Eye (tissue), 1 donor: ENCODE data around the gene KIF3A.

Experiments used
- DNase-seq: peaks from one replicate; pipeline ENCODE4 v3.0.0-alpha.2; 2015

KIF3A gene

DNA sequence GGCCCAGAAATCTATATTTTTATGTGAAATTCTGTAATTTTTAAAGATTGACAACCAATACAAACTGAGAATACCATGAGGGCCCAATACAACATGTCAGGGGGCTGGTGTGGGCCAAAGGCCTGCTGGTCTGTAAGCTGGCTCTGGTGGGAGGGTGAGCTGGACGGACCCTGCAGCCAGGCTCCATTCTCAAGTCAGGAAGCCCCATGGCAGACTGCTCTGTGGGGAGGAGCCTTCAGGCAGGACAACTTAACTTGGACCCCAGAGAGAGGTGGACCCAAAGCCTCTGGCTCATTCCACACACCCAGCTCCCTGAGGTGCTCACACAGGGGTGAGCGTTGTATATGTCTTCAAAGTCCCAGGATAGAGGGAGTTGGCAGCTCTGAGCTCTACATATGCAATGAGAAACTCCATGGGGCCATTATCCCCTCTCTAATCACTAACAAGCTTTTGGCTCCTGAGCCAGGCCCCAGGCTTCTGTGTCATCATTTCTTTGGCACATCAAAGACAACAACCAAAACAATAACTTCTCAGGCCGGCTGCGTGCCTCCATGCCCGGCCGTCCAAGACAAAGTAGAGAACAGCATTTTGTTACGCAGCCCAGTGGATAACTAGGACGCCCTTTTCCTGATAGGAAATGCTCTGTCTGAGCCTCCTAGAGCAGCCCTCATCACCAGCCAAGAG, 33.3 kb upstream of the KIF3A start:
- DNase-seq, result no peak

DNA sequence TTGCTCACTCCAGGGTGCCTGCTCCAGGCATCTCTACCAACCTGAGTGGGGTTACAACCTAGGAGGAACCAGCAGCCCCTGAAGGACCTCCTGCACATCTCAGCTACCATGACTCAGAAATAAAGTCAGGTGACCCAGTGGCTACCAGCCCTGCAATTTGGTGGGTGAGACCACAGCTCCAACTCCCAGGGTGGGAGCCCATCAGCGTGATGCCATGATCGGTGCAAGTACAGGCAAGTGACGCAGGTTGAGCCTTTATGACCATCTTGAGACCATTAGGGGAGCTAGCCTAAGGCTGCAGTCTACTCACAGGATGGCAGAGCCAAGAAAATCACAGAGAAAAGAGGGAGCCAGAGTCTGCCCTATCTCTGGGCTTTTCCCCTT, 31.1 kb upstream of the KIF3A start:
- DNase-seq, result no peak

DNA sequence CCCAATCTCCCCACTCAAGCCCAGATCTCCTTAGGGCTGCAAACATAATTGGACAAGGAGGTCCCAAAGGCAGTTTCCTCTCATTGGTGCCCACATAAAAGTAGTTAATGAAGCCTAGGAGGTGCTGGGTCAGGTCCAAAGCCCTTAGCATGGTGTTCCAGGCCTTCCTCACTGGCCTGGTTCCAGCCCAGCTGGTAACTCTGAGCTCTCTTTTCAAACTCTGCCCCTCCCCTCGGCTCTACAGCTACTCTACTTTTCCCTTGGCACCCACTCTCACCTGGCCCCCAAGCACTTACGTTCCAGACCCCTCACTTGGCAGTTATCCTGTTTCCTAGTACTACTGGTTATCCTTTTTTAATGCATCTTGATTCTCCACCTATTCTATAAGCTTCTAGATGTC, 29.8 kb upstream of the KIF3A start:
- no peak for DNase-seq

DNA sequence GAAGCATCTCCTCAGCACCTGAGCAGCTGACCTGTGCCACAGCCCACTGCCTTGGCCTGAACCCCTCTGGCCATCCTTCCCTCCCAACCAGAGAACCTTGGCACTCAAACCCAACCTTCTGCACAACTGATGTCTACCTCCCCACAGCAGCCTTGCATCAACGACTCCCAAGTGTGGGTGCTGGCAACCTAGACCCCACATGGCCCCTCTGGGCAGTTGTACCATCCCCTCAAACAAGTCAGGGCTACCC, 29.4 kb upstream of the KIF3A start:
- no peak for DNase-seq

DNA sequence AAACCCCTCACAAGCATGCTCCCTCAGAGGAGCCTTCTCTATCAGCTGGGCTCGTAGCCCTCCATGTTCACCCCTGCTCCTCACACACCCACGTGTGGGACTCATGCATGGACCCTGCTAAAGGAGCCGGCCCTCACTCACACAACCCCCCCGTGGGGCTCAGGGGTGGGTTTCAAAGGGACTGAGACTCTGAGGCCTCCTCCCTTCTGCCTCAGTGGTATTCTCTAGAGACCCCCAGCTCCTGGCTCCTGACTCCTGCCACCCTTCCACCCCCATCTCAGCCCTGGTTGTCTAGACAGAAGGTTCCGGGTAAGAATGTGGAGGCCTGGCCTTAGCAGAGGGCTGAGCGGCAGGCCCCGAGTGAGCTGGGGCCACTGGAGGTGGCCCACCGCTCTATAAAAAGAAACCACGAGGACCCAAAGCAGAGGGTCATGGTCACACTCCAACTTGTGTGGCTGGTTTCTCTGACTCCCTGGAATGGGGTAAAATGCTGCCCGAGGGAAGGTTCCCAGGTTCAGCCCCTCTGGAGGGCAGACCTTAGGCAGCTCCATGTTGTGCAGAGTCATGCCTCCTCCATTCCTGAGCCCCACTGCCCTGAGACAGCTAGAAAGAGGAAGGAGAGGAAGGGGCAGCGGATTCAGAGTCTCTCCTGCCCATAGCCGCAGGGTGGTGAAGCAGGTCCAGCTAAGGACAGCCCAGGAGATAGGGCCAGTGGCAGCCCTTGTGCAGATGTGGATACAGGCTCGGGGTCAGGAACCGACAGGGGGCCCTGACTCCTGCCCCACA, 28.9 kb upstream of the KIF3A start:
- no peak for DNase-seq

DNA sequence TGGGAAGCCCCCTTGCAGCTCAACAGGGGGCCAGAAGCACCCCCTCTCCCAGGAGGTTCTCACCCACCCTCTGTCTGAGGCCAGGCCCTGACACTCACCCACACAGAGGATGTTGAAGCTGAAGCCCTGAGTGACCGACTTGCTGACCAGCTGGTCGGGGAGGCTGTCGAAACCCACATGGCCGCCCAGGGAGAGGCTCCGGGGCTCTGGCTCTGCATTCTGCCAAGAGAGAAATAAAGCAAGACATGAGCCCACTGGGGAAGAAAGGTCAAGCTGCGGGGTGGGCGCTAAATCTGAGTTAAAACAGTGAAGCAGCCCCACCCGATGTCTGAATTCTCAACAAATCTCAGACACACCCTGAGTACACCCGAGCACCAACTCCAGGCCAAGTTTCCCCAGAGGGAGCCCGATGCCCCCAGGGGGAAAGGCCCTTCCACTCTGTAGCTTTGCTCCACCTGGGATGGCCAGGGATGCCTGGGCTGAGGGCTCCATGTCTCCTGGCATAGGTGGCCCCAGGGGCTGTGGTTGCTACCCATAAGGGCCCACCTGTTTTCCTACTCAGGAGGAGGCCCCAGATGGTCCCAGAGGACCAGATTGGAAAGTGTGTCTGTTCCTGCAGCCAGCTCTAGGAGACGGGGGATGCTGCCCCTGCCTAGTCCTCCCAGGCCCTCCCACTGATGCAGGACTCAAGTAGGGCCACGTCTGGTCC, 28.1 kb upstream of the KIF3A start:
- DNase-seq, result no peak

DNA sequence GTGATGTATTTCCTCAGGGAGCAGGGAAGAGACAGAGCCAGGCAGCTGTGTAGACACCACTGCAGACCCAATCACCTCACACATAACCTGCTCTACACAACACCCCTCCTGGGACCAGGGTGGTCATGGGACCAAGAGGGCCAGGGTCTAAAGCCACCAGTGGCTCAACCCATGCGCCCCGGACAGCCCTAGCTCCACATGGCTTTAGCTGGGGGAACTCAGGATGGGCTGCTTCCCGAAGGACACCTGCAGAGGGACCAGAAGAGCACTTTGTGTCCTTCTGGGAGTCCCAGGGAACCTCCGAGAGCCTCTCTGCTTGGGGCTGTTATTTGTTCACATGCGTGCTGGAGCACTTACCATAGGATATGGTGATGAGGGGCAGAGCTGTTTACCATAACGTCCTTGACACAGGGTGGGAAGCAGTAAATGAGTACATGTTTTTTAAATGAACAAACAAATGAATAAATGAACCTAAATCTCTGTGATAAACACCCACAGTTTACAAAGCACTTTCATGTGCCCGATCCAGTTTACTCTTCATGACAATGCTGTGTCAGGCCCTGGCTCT, 27.4 kb upstream of the KIF3A start:
- no peak for DNase-seq

DNA sequence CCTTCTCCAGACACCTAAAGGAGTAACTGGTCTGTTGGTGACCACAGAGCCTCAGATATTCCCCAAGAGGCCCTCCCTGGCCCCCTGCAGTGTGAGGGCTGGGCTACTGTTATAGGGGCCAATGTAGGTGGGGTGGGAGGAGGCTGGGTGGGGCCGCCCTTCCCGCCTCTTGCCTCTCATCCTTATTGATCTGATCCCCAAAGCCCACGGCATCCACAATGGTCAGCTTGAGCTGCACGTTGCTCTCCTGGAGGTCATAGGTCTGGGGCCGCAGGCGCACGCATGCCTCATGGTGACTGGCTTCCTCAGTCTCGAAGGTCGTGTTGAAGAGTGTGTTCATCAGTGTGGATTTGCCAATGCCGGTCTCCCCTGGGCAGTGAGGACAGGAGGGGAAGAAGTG, 26.7 kb upstream of the KIF3A start:
- no peak for DNase-seq

DNA sequence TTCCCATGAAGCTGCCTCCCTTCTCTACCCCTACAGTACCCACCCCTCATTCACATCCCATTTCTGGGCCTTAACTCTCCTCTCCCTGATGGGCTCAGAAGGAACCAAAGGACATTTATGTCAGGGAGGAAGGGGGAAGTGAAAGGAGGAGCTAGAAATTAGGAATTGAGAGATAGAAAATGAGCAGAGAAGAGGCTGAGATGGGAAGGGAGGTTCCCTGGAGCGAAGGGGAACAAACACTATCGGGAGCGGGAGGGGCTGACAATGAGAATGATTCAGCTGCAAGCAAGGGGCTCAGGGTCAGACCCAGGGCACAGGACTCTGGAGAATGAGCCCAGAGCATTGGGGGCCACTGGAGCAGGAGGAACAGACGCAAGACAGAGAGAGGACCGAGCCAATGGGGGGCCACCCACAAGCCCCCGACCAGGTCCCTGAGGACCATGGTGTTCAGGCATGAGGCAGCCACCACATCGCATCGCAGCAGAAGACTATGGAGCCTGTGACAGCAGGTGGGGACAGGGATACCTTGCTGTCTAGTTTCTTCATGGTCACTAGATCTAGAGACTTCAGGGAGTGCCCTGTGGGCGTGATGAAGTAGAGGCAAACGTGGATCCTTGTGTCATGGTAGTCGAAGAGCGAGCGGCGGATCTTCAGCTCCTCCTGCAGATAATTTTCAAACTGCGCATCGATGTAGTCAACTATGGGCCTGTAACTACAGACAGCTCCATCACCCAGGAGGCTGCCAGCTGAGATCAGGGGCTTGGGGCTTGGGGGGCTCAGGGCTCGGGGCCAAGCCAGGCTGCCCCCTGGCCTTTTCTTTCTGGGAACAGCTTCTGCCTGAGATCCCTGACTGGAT, 26.1 kb upstream of the KIF3A start:
- no peak for DNase-seq

DNA sequence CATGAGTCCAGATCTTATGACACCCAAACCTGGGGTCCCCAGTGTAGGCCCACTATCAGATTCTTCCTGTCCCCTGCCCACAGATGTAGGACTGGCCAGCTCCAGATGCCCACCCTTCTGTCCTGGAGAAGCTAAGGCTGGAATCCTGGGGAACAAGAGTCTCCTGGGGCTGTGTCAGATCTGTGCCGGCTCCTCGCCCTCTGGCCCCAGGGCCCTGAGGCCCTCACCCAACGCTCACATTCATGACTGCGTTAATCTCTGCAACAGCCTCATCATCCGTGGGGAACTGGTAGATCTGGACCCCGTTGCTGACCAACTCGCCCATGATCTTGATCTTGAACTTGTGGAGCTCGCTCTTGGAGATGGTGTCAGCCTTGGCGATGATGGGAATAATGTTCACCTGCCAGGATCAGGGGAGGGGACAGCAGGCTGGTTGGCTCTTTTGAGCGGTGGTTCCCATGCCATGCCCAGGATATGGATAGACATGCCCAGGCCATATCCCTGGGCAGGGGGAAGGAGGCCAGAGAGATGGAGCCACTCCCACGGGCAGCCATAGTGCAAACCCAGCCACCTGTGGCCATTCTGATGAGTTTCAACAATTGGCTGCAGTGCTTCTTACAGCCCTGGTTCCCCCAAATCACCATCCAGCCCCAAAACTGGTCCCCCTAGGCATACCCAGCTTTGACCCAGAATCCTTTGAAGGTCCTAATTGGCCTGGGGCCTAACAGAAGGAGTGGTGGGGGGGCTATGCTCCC, 25.1 kb upstream of the KIF3A start:
- DNase-seq, result no peak

DNA sequence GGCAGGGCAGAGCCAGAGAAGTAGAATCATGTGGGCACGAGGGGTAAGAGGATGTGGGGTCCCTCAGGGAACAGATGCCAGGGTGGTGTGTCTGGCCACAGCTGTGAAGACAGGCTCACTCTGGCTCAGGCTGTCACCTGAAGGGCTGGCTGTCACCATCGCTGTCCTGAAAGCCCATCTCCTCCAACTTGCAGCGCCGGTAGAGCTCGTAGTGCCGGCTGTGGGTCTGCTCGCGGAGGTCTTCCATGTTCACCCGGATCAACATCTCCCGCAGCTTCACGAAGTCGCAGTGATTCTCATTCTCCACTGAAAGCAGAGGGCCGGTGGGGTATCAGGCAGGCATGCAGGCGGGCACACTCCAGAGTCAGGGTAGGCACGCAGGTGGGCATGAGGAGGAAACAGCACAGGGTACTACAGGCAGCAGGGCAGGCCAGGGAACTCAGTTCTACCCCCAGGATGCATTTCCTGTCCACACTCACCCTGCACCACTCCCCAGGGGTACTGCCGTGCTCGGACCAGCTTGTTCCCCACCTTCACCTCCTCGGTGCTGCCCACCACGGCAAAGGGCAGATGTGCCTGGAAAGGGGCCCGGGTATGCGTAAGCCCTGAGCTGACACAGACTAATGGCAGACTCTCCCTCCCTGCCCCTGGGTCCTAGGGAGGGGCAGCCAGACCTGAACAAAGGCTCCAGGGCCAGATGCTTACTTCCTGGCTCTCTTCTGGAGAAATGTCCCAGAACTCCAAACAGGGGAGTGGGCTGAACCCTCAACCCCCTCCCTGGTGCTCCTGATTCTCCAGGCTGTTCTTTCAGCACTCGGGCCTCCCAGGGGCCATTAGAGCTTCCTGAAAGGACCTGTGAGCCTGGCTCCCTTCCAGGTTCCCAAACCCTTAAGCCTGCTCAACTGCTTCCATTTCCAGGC, 24.2 kb upstream of the KIF3A start:
- DNase-seq, result no peak

DNA sequence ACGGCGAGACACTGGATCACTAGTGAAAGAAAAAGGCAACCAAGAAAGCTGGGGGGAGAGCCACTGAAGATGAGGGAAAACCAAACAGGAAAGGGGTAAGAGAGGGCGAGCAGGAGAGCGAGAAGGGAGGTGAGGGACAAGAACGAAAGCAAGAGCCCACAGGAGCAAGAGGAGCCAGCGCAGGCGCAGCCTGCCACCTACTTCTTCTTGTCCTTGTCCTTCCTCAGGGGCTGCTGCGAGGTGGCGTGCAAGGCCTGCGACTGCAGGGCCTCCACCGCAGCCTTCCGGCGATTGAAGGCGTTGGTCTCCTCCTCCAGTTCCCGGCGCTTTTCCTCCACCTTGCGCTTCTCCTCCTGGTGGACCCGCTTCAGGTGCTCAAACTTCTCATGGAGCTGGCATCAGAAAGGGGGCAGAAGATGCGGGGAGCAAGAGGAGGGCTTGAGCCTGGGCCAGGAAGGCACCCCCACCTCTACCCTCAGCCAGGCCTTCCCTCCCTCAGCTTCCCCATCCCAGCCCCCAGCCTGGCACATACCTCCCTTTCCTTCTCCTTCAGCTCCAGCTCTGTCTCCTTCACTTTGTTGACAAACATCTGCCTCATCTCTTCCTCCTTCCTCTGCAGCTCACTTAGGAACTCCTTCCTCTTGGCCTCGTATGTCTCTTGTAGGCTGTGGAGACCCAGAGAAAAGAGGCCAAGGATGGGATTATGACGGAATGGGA, 23.4 kb upstream of the KIF3A start:
- no peak for DNase-seq

DNA sequence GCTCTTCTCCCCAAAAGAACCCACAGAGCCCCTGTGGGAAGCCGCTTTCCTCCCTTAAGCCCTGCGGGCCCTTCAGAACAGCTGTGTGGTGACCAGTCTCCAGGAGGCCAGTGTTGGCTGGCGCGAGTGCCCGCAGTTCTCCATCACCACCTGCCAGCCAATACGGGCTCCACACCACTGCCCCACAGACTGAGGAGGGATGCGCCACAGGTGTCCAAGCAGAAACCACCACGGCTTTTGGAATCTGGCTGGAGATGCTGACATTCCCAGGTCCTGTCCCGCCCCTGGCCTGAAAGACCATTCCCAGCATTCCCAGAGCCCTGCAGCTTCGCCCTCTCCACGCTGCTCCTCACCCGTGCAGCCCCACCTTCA, 22.7 kb upstream of the KIF3A start:
- DNase-seq, result no peak

DNA sequence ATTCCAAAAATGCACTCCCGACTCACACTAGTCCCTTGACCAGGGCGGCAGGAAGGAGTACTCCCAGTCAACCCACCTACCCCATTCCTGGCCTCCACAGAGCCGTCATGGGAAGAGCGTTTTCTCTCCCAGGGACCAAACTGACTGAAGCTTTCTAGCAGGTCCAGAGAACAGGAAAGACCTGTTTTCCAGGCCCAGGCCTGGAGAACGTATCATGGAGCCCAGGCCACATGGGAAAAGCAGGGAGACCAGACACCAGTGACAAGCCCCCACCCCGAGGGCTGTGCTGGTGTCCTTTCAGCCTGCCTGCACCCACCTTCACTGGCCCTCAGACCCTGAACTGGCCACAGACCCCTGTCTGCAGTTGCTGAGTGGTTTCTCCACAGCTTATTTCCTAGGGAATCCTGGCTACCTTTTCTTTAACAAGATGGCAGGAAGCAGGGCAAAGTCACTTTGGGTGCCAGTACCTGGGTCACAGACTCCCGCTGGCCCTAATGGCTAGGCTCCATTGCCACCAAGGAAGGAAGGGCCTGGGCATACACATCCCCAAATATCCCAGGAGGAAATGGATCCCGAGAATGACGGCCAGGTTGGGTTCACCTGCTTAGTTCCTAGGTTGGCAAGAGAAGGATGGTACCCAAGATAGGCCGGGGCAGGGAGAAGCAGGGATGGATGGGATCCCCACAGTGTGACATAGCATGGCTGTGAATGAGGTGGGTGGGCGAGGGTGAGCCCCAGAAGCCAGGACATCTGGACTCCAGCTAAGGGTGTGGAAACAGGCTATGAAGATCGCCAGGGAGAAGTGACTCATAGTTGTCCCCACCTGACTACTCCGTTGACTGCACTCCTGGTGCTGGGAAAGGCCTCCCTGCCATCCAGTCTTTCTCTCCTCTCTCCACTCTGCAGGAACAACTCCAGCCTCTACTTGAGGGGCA, 22.0 kb upstream of the KIF3A start:
- no peak for DNase-seq

DNA sequence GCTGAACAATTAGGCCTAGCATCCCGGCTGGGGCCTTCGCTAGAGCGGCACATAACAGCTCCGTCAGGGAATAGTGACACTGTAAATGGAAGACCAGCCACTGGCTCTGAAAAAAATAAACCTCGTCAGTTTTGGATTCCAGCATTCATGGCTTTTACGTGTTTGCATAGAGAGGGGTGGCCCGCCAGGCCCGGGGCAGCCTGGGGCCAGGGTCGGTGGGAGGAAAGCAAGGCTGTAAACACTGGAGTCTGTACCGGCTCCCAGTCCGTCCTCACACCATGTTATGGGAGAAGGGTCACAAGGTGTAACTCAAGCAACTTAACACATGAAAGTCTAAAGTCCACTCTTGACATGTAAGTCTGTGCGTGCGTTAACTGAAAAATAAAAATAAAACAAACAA, 21.1 kb upstream of the KIF3A start:
- no peak for DNase-seq

DNA sequence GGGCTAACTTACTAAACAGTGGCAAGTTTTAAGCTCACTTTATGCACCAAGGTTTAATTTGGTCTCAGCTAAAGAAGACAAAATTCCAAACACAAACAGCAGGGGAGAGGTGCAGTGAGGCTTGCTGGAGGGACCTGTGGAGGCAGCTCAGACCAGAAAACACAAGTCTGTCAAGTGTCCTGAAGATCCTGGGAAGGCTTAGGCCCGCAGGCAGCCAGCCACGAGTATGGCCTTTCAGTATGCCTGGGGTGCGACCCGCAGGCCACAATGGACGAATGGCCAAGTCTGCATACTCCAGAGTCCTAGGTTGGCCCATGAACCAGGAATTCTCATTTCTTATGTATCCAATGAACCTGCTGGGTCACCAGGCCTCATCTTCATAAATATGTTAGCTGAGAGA, 19.2 kb upstream of the KIF3A start:
- DNase-seq, result no peak

DNA sequence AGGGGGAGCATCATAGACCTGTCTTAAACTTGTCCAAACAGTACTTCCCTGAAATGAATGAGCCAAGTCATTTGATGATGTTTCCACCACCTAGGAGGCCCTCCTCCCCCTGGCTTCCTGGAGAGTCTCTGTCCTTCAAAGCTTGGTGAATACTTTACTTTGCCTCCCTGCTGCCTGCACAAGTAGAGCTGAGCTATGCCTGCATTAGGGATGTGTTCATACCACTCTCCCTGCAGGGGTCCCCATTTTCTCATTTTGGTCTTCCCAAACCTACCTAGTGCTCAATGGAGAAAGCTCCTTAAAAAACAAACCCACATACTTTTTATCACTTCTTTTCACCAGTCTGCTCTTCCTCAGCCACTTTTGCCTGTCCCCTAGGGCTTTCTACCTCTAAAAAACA, 17.6 kb upstream of the KIF3A start:
- DNase-seq, result no peak

DNA sequence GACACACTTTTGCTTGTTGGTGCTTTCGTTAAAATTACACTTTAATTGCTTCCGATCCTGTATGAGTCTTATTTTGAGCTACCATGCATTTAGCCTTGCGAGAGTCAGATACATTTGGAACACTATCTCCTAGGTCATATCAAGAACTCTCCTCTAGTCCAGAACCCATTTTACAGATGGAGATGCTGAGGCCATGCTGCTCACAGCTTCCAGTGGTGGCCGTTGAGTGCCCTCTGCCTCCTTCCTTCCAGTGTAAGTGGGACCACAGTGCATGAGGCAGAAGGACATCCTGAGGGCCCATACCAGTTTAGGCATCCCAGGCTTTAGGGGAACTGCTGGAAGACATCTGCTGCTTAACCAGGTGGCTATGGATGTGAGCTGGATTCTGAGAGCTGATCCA, 16.8 kb upstream of the KIF3A start:
- DNase-seq, result no peak
